H9 (cell line): ENCODE results near the gene SPAG5. TPM values are rescaled to one million over a fixed set of nuclear protein-coding genes. Genes with fewer than 3 reads are reported as not detected.

ENCODE experiments used
- DNase-seq: peaks from one replicate; pipeline ENCODE4 v3.0.0-alpha.2; 2017
- H2AFZ ChIP-seq: one replicate; pipeline ENCODE4 v1.6.1; 2013; ENCODE audit warnings: mild to moderate bottlenecking, low read length, control low read depth, moderate library complexity
- H2AK5ac ChIP-seq: 2 replicates; pipeline ENCODE4 v1.6.1; 2013; ENCODE audit warnings: low read length, control low read depth, mixed read lengths; ENCODE audit not compliant: insufficient read length
- H2BK120ac ChIP-seq: one replicate; pipeline ENCODE4 v1.6.1; 2013; ENCODE audit warnings: low read depth, mild to moderate bottlenecking, low read length, control low read depth, inconsistent platforms; ENCODE audit not compliant: poor library complexity, severe bottlenecking
- H2BK12ac ChIP-seq: 2 replicates; pipeline ENCODE4 v1.6.1; 2013; ENCODE audit warnings: low read length, control low read depth, mixed read lengths, low read depth; ENCODE audit not compliant: insufficient read length
- H2BK15ac ChIP-seq: 2 replicates; pipeline ENCODE4 v1.6.1; 2013; ENCODE audit warnings: low read depth, low read length, control low read depth
- H2BK20ac ChIP-seq: one replicate; pipeline ENCODE4 v1.6.1; 2013; ENCODE audit warnings: low read depth, mild to moderate bottlenecking, low read length, control low read depth, inconsistent platforms; ENCODE audit not compliant: poor library complexity, severe bottlenecking
- H2BK5ac ChIP-seq: 2 replicates; pipeline ENCODE4 v1.6.1; 2013; ENCODE audit warnings: low read length, control low read depth, mixed read lengths; ENCODE audit not compliant: insufficient read length
- H3K14ac ChIP-seq: 2 replicates; pipeline ENCODE4 v1.6.1; 2013; ENCODE audit warnings: low read length, control low read depth; ENCODE audit not compliant: insufficient read depth
- H3K18ac ChIP-seq: 2 replicates; pipeline ENCODE4 v1.6.1; 2013; ENCODE audit warnings: low read depth, mild to moderate bottlenecking, mixed read lengths, low read length, control low read depth; ENCODE audit not compliant: insufficient read length
- H3K23ac ChIP-seq: 2 replicates; pipeline ENCODE4 v1.6.1; 2013; ENCODE audit warnings: low read length, control low read depth, mixed read lengths, low read depth; ENCODE audit not compliant: insufficient read length
- H3K23me2 ChIP-seq: 2 replicates; pipeline ENCODE4 v1.6.1; 2013; ENCODE audit warnings: low read depth, mild to moderate bottlenecking, mixed read lengths, low read length, control low read depth; ENCODE audit not compliant: insufficient read length, poor library complexity, severe bottlenecking
- H3K27ac ChIP-seq: 2 replicates; pipeline ENCODE4 v1.5.1; 2013; ENCODE audit warnings: low read length, control low read depth, mixed read lengths, low read depth; ENCODE audit not compliant: insufficient read length
- H3K27me3 ChIP-seq: 2 replicates; pipeline ENCODE4 v1.6.1; 2013; ENCODE audit warnings: low read length, control low read depth, inconsistent platforms; ENCODE audit not compliant: insufficient read depth
- H3K4ac ChIP-seq: 2 replicates; pipeline ENCODE4 v1.6.1; 2013; ENCODE audit warnings: low read depth, mild to moderate bottlenecking, control low read depth, inconsistent platforms, low read length, moderate library complexity
- H3K4me1 ChIP-seq: 2 replicates; pipeline ENCODE4 v1.6.1; 2013; ENCODE audit warnings: low read length, control low read depth, inconsistent platforms; ENCODE audit not compliant: insufficient read depth
- H3K4me2 ChIP-seq: 2 replicates; pipeline ENCODE4 v1.6.1; 2013; ENCODE audit warnings: low read length, control low read depth, mixed read lengths; ENCODE audit not compliant: insufficient read length, insufficient read depth
- H3K56ac ChIP-seq: 2 replicates; pipeline ENCODE4 v1.6.1; 2013; ENCODE audit warnings: low read depth, mild to moderate bottlenecking, mixed read lengths, low read length, control low read depth; ENCODE audit not compliant: insufficient read length
- H3K79me1 ChIP-seq: 2 replicates; pipeline ENCODE4 v1.6.1; 2013; ENCODE audit warnings: low read depth, mild to moderate bottlenecking, moderate library complexity, low read length, control low read depth, inconsistent platforms; ENCODE audit not compliant: insufficient read depth, poor library complexity, severe bottlenecking
- H3K79me2 ChIP-seq: 2 replicates; pipeline ENCODE4 v1.6.1; 2013; ENCODE audit warnings: low read length, control low read depth, inconsistent platforms; ENCODE audit not compliant: insufficient read depth
- H3K9ac ChIP-seq: 2 replicates; pipeline ENCODE4 v1.6.1; 2013; ENCODE audit warnings: low read length, control low read depth, mixed read lengths; ENCODE audit not compliant: insufficient read length; ENCODE audit errors: extremely low read depth
- H3K9me3 ChIP-seq: one replicate; pipeline ENCODE4 v1.6.1; 2013; ENCODE audit warnings: low read depth, low read length, inconsistent platforms; ENCODE audit not compliant: control insufficient read depth
- H3T11ph ChIP-seq: one replicate; pipeline ENCODE4 v1.6.1; 2013; ENCODE audit warnings: mild to moderate bottlenecking, low read length, control low read depth, inconsistent platforms
- H4K20me1 ChIP-seq: one replicate; pipeline ENCODE4 v1.6.1; 2013; ENCODE audit not compliant: control insufficient read depth, insufficient read length, insufficient read depth
- H4K5ac ChIP-seq: 2 replicates; pipeline ENCODE4 v1.6.1; 2013; ENCODE audit warnings: low read depth, mild to moderate bottlenecking, mixed read lengths, low read length, control low read depth; ENCODE audit not compliant: insufficient read length
- H4K8ac ChIP-seq: replicated peaks from 2 replicates; pipeline ENCODE4 v1.6.1; 2013; ENCODE audit warnings: low read length, control low read depth, mixed read lengths, low read depth; ENCODE audit not compliant: insufficient read length
- H4K91ac ChIP-seq: 2 replicates; pipeline ENCODE4 v1.6.1; 2013; ENCODE audit warnings: low read depth, mild to moderate bottlenecking, moderate library complexity, mixed read lengths, low read length, control low read depth; ENCODE audit not compliant: insufficient read length
- H3K27ac Mint-ChIP-seq, 3 experiments: 2 replicates in 2 of 3; 3 replicates in 1 of 3; pipeline ENCODE4 v1.8.0; 2020 to 2021; ENCODE audit warnings: mixed read lengths in 3 of 3, mild to moderate bottlenecking in 1 of 3, moderate library complexity in 1 of 3
- H3K27me3 Mint-ChIP-seq: 2 replicates; pipeline ENCODE4 v1.8.0; 2021; ENCODE audit warnings: low read depth, mild to moderate bottlenecking, moderate library complexity, mixed read lengths
- H3K36me3 Mint-ChIP-seq, 3 experiments: 2 replicates in 2 of 3; 3 replicates in 1 of 3; pipeline ENCODE4 v1.8.0; 2020 to 2021; ENCODE audit warnings: low read depth in 3 of 3, mixed read lengths in 3 of 3; ENCODE audit not compliant: insufficient read depth in 1 of 3
- H3K4me1 Mint-ChIP-seq, 2 experiments: 2 replicates each; pipeline ENCODE4 v1.8.0; 2020; ENCODE audit warnings: mixed read lengths in 2 of 2
- H3K4me3 Mint-ChIP-seq, 2 experiments: 2 replicates in 1 of 2; 3 replicates in 1 of 2; pipeline ENCODE4 v1.8.0; 2020 to 2021; ENCODE audit warnings: mild to moderate bottlenecking in 2 of 2, mixed read lengths in 2 of 2, moderate library complexity in 1 of 2
- H3K9me3 Mint-ChIP-seq, 2 experiments: 2 replicates in 1 of 2; 3 replicates in 1 of 2; pipeline ENCODE4 v1.8.0; 2020; ENCODE audit warnings: mild to moderate bottlenecking in 2 of 2, mixed read lengths in 2 of 2, moderate library complexity in 1 of 2
- CTCF ChIP-seq: fragments of 200-600 bp; sonication (generic); conservative IDR thresholded peaks from 3 replicates; pipeline ENCODE4 v1.8.0; 2021; ENCODE audit warnings: antibody characterized with exemption, mild to moderate bottlenecking
- WGBS: extraction: QIAGEN DNeasy Blood & Tissue Kit; methylation state at CpG from one replicate; pipeline ENCODE4 v1.1.7; 2013; ENCODE audit warnings: missing lambda C conversion rate, low lambda C conversion rate, mixed read lengths; ENCODE audit not compliant: insufficient read length; ENCODE audit errors: extremely low coverage; 5-methylcytosine and 5-hydroxymethylcytosine counted together
- total RNA-seq: library from RNA; stranded (reverse); gene quantifications from 2 replicates; pipeline ENCODE4 v1.2.1, GENCODE V29; 2021

The SPAG5 gene
- total RNA-seq, 1 experiment from 2014 or later, result 122 TPM

- no peak overlapping the region for H2BK12ac ChIP-seq
- H4K20me1 ChIP-seq, result peaks cover 2% of the 10 kb centered on the region
- Mint-ChIP-seq H3K4me1 (peaks cover 12 to 15% of the 10 kb centered on the region in 2 experiments), H3K27ac (no peak overlapping the region), H3K4me3 (no peak overlapping the region), H3K27me3 (no peaks in the 10 kb centered on the region), H3K9me3 (no peaks in the 10 kb centered on the region), H3K36me3 (peaks cover 20 to 44% (median 40%) of the 10 kb centered on the region in 3 experiments; a peak in 6 of 7 replicates)
- H3K27ac ChIP-seq, result no peak overlapping the region
- no peak overlapping the region for H2BK120ac ChIP-seq
- H3K27me3 ChIP-seq, result no peaks in the 10 kb centered on the region
- no peaks in the 10 kb centered on the region for H3K23me2 ChIP-seq
- H2AK5ac ChIP-seq, result no peak overlapping the region
- H2AFZ ChIP-seq, result no peak overlapping the region
- H3T11ph ChIP-seq, result no peak overlapping the region
- H3K4ac ChIP-seq, result no peak overlapping the region
- DNase-seq, result no peak
- no peak overlapping the region for H3K18ac ChIP-seq
- no peak overlapping the region for H2BK20ac ChIP-seq
- H3K14ac ChIP-seq, result no peak overlapping the region
- H3K4me2 ChIP-seq, result no peak overlapping the region
- H4K91ac ChIP-seq, result no peak overlapping the region
- WGBS, result no CpG with 5 or more reads among the region's 4 CpGs
- H2BK5ac ChIP-seq, result no peak overlapping the region
- no peak overlapping the region for H4K8ac ChIP-seq
- no peak for TF ChIP-seq CTCF
- no peak overlapping the region for H3K23ac ChIP-seq
- H3K9me3 ChIP-seq, result no peaks in the 10 kb centered on the region
- H4K5ac ChIP-seq, result no peak overlapping the region
- no peaks in the 10 kb centered on the region for H3K79me1 ChIP-seq
- no peak overlapping the region for H2BK15ac ChIP-seq
- H3K9ac ChIP-seq, result no peak overlapping the region
- no peaks in the 10 kb centered on the region for H3K79me2 ChIP-seq
- H3K4me1 ChIP-seq, result no peaks in the 10 kb centered on the region
- H3K56ac ChIP-seq, result no peak overlapping the region
Measured at GRCh38 chr17:28579526-28579925, 19.3 kb downstream of the SPAG5 start.
